HL-60 (cell line): ENCODE data around the gene MYLK4.

Source experiments
- DNase-seq, 2 experiments: peaks; one replicate each; pipeline ENCODE4 v3.0.0-alpha.2; 2010 to 2020; ENCODE audit warnings: low read depth in 1 of 2, low spot score in 1 of 2
- H3K27ac ChIP-seq: fragments of 250-450 bp; sonication (Bioruptor Pico); replicated peaks from 2 replicates; pipeline ENCODE4 v1.5.1; 2020; ENCODE audit warnings: mild to moderate bottlenecking, moderate library complexity
- H3K27me3 ChIP-seq: fragments of 250-450 bp; sonication (Bioruptor Pico); 2 replicates; pipeline ENCODE4 v1.5.1; 2021; ENCODE audit warnings: mild to moderate bottlenecking, moderate library complexity; ENCODE audit not compliant: insufficient read depth, poor library complexity, severe bottlenecking
- H3K4me3 ChIP-seq: replicated peaks from 2 replicates; pipeline ENCODE4 v1.5.1; 2011; ENCODE audit warnings: mild to moderate bottlenecking, control low read depth, low read length; ENCODE audit not compliant: insufficient read depth
- GABPA ChIP-seq: IDR thresholded peaks from 2 replicates; pipeline ENCODE4 v1.6.1; 2012; ENCODE audit warnings: low read depth
- POLR2AphosphoS5 ChIP-seq: IDR thresholded peaks from 2 replicates; pipeline ENCODE4 v1.6.1; 2012; ENCODE audit warnings: low read depth
- SPI1 ChIP-seq: IDR thresholded peaks from 2 replicates; pipeline ENCODE4 v1.6.1; 2012; ENCODE audit warnings: low read depth, mild to moderate bottlenecking, borderline replicate concordance
- TF ChIP-seq, protein P1 (sequence below): IDR thresholded peaks from 2 replicates; pipeline ENCODE4 v1.6.1; 2012; ENCODE audit warnings: low read depth; ENCODE audit not compliant: insufficient replicate concordance
- TF ChIP-seq, protein P2 (sequence below): IDR thresholded peaks from one replicate; pipeline ENCODE4 v1.5.1; 2011; ENCODE audit warnings: low read length, control low read depth, inconsistent platforms; ENCODE audit not compliant: insufficient read depth

Gene MYLK4

DNA sequence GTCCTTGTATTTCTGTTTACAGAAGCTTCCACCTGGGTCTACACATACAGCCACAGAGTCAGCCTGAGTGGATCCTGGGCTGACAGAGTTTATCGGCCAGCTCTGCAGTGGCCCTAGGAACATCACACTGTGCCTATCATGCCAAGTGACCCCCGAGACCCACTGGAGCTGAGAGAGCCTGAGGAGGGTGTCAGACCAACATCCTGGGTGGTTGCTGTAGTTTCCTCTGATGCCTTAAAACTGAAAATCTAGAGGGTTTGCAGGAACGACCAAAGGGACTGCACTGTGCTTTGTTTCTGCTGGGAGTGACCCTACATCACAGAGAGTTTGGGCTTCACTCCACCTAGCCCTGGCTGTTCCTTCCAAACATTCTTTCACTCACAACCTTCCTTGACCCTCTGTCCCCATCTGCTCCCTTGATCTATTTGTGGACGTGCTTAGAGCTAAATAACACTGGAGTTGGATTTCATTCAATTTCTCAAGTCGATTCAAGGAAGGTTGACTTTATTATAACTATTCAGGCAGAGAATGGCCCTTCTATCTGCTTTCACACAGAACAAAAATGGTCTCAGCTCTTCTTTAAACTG lies 18.1 kb downstream of the MYLK4 start:
- Histone ChIP-seq H3K27ac (peak overlapping the region; percentile 75), H3K4me3 (no peak overlapping the region), H3K27me3 (no peaks in the 10 kb centered on the region)
- DNase-seq = no peak
- TF ChIP-seq POLR2AphosphoS5 (no peak), GABPA (no peak), SPI1 (no peak)
- TF ChIP-seq, protein P1, sequence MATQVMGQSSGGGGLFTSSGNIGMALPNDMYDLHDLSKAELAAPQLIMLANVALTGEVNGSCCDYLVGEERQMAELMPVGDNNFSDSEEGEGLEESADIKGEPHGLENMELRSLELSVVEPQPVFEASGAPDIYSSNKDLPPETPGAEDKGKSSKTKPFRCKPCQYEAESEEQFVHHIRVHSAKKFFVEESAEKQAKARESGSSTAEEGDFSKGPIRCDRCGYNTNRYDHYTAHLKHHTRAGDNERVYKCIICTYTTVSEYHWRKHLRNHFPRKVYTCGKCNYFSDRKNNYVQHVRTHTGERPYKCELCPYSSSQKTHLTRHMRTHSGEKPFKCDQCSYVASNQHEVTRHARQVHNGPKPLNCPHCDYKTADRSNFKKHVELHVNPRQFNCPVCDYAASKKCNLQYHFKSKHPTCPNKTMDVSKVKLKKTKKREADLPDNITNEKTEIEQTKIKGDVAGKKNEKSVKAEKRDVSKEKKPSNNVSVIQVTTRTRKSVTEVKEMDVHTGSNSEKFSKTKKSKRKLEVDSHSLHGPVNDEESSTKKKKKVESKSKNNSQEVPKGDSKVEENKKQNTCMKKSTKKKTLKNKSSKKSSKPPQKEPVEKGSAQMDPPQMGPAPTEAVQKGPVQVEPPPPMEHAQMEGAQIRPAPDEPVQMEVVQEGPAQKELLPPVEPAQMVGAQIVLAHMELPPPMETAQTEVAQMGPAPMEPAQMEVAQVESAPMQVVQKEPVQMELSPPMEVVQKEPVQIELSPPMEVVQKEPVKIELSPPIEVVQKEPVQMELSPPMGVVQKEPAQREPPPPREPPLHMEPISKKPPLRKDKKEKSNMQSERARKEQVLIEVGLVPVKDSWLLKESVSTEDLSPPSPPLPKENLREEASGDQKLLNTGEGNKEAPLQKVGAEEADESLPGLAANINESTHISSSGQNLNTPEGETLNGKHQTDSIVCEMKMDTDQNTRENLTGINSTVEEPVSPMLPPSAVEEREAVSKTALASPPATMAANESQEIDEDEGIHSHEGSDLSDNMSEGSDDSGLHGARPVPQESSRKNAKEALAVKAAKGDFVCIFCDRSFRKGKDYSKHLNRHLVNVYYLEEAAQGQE = no peak
- TF ChIP-seq, protein P2, sequence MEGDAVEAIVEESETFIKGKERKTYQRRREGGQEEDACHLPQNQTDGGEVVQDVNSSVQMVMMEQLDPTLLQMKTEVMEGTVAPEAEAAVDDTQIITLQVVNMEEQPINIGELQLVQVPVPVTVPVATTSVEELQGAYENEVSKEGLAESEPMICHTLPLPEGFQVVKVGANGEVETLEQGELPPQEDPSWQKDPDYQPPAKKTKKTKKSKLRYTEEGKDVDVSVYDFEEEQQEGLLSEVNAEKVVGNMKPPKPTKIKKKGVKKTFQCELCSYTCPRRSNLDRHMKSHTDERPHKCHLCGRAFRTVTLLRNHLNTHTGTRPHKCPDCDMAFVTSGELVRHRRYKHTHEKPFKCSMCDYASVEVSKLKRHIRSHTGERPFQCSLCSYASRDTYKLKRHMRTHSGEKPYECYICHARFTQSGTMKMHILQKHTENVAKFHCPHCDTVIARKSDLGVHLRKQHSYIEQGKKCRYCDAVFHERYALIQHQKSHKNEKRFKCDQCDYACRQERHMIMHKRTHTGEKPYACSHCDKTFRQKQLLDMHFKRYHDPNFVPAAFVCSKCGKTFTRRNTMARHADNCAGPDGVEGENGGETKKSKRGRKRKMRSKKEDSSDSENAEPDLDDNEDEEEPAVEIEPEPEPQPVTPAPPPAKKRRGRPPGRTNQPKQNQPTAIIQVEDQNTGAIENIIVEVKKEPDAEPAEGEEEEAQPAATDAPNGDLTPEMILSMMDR = no peak

DNA sequence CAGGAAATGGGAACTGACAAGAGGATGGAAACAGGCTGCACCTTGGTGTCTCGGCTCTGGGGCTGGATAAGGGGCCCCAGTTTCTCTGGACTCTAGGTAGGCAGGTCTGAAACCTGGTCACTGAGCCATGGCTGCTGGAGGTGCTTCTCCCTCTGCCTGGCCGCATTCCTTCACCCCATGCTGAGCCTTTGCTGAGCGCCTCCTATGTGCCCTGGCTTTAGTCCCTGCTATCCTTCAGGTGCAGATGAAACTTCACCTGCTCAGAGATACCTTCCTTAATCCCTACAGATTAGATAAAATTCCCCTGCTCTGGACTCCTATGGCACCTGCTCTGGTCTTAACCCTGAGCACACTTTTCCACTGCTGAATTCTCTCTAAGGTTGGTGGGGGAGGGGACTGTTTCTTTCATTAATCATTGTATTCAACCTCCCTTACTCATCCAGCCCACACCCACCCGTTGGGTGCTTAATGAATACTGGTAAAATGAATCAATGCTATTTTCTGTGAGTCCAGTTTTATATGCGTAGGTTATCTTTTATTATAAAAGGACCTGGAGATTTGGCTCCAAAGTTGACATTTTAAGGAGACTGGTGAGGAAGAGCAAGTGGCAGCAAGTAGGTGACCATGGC lies 19.3 kb downstream of the MYLK4 start:
- no peak for TF ChIP-seq SPI1
- TF ChIP-seq POLR2AphosphoS5 = no peak
- TF ChIP-seq, protein P2 = no peak
- TF ChIP-seq GABPA = no peak
- TF ChIP-seq, protein P1 = no peak
- Histone ChIP-seq H3K27me3 (no peaks in the 10 kb centered on the region), H3K27ac (no peak overlapping the region), H3K4me3 (no peak overlapping the region)
- no peak for DNase-seq

DNA sequence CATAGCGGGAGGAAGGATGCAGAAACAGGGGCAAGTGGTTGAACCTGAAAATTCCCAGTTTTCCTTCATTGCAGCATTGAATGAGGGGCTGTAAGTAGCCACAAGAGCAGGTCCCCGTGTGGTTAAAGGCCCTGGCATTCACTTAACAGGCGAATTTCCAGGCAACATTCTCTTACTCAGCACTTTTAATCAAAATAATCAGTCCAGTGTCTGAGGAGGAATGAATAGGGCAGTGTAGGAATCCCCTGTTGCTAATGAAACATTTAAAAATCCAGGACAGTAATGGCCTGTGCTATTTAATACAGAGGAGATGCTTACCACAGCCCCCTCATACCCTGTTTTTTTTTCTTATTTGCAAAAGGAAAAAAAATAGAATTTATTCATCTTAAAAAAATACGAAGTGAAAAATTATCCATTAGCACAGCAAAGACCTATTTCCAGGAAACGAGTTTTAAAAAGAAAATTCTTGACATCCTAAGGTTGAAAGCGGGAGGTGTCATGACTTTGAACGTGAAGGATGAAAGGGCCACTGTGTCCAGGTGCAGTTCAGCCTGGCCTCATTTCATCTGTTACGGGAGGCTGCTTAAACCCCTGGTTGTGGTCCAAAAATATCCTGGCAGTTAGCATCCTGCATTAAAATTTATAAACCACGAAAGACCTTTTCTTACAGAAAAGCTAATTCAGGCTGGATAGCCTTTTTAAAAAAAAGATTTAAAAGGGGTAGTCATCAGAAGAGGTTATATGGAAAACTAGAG lies 20.2 kb downstream of the MYLK4 start:
- Histone ChIP-seq H3K4me3 (no peak overlapping the region), H3K27me3 (no peaks in the 10 kb centered on the region), H3K27ac (no peak overlapping the region)
- DNase-seq = no peak
- TF ChIP-seq, protein P1 = no peak
- TF ChIP-seq POLR2AphosphoS5 = no peak
- no peak for TF ChIP-seq GABPA
- no peak for TF ChIP-seq SPI1
- TF ChIP-seq, protein P2 = no peak
